Activated naive CD4-positive, alpha-beta T cell treated with anti-CD3 and anti-CD28 coated beads, Interleukin-2, amount 50 U/mL, for 72 hours (primary cell): ENCODE results near the gene CRY1. TPM values are rescaled to one million over a fixed set of nuclear protein-coding genes. Genes with fewer than 3 reads are reported as not detected.

Source experiments
- ATAC-seq, 2 donors: fragments of 150-1000 bp; cut with Tn5 transposase; 2 replicates each; pipeline ENCODE4 v1.10.0; 2021; ENCODE audit warnings: mild to moderate bottlenecking in 2 of 2, moderate library complexity in 2 of 2
- DNase-seq, 2 donors: peaks; one replicate each; pipeline ENCODE4 v3.0.0; 2021 to 2022; ENCODE audit warnings: low spot score in 2 of 2
- H3K27ac Mint-ChIP-seq, 2 donors: one replicate each; pipeline ENCODE4 v1.8.0; 2022; ENCODE audit warnings: mild to moderate bottlenecking in 2 of 2, mixed read lengths in 2 of 2
- H3K36me3 Mint-ChIP-seq, 2 donors: one replicate each; pipeline ENCODE4 v1.8.0; 2022; ENCODE audit warnings: mixed read lengths in 2 of 2
- H3K9me3 Mint-ChIP-seq, 2 donors: one replicate each; pipeline ENCODE4 v1.8.0; 2022; ENCODE audit warnings: mixed read lengths in 2 of 2
- total RNA-seq, 2 donors: library from RNA; stranded (reverse); gene quantifications; one replicate each; pipeline ENCODE4 v1.2.3, GENCODE V29; 2022

The CRY1 gene
- total RNA-seq, 2 donors from 2014 or later: 12.6 to 32.8 TPM

DNA sequence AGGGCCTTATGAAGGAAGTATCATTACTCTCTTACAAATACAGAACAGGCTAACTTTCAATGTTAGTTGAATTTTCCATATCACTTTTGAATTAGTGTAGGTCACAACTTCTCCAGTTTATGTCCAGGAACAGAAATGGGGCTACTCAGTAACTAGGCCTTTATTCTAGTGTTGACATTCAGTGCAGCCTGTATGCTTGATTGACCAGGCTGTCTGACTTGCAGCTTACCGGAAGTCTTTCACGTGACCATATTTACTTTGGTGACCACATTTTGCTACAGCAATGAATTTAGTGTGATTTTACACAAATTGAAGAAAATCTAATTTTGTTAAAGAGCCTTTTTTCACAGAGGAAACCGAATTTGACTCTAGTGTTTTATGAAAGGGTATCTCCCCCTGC is 118.8 kb downstream of the CRY1 start:
- Mint-ChIP-seq H3K27ac (peak overlapping the region in 1 of 2 donors; percentile 23), H3K9me3 (no peaks in the 10 kb centered on the region), H3K36me3 (peaks cover 16 to 21% of the 10 kb centered on the region in 2 donors)
- DNase-seq: no peak
- ATAC-seq: no peak

- peaks cover 16 to 22% of the 10 kb centered on the region in 2 donors for H3K36me3 Mint-ChIP-seq
- DNase-seq: no peak
These were observed 119.8 kb downstream of the CRY1 start for GRCh38 chr12:106973545-106973944.

GRCh38 chr12:106971065-106971464 is 122.3 kb downstream of the CRY1 start:
- H3K9me3 Mint-ChIP-seq: no peaks in the 10 kb centered on the region
- ATAC-seq (no peak), DNase-seq (no peak)
- H3K36me3 Mint-ChIP-seq: peaks cover 23 to 34% of the 10 kb centered on the region in 2 donors
- peak overlapping the region in 1 of 2 donors; percentile 53 for H3K27ac Mint-ChIP-seq

More at GRCh38 chr12:106973545-106973944, 119.8 kb downstream of the CRY1 start:
- ATAC-seq: no peak
- no peaks in the 10 kb centered on the region for H3K9me3 Mint-ChIP-seq
- H3K27ac Mint-ChIP-seq: no peak overlapping the region

DNA sequence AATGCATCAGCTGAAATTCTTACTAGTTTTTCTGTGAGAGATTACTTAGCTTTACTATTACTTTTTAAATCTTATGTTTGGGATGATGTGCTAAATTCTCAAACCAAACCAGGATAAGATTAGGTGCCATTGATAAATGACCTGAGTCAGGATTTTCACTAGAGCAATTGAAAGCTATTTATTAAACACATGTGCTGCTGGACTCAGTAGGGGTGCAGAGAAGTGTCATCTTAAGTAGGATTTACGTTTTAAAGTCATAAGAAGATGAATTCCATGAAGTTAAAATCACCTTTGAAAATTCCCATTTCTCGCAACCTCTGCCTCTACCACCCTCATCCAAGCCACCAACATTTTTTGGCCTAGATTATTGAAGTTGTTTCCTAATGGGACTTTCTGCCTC is 128.8 kb downstream of the CRY1 start:
- Mint-ChIP-seq H3K9me3 (no peaks in the 10 kb centered on the region), H3K27ac (no peak overlapping the region), H3K36me3 (peaks cover 7 to 34% of the 10 kb centered on the region in 2 donors)
- DNase-seq (no peak), ATAC-seq (no peak)

DNA sequence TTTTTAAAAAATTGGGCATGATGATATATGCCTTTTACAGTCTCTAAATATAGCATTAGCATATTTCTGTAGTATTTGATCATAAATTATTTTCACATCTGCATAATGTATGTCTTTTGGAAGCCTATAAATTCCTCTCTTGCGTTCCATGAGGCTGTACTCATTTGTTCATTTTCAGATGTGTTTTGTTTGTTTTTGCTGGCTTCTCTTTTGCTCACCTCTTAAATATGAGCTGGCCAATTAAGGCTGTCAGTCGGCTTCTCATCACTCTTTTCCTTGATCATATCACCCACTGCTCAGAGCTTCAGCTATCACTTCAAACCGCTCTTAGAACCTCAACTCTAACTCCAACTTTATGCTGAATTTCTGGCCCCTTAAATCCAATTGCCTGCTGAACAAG is 131.1 kb downstream of the CRY1 start:
- DNase-seq (no peak), ATAC-seq (no peak)
- Mint-ChIP-seq H3K9me3 (no peaks in the 10 kb centered on the region), H3K36me3 (peaks cover 0 to 32% of the 10 kb centered on the region in 2 donors), H3K27ac (no peak overlapping the region)

GRCh38 chr12:106960443-106960842 is 132.9 kb downstream of the CRY1 start:
- H3K27ac Mint-ChIP-seq: peak overlapping the region in 1 of 2 donors; percentile 31
- no peaks in the 10 kb centered on the region for H3K9me3 Mint-ChIP-seq
- peaks cover 11 to 33% of the 10 kb centered on the region in 2 donors for H3K36me3 Mint-ChIP-seq
- DNase-seq: no peak
- no peak for ATAC-seq

DNA sequence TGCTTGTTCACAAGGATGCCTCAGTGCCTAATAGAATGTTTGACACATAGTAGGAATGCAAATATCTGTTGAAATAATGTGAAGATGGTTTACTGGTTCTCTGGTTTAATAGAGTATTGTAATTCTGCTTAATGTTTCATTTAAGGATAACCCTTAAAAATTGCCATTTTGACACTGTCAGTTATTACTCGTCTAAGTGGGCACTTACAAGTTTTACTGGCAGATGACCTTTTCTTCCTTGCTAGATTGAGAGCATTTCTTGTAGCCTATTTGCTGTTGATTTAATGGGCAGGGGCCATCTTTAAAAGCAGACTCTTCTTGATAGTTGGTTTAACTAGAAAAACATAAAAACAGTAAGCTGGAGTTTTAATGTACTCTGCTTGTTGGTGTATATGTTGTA is 135.8 kb downstream of the CRY1 start:
- DNase-seq (no peak), ATAC-seq (no peak)
- peaks cover 11 to 23% of the 10 kb centered on the region in 2 donors for H3K36me3 Mint-ChIP-seq
- H3K9me3 Mint-ChIP-seq: no peaks in the 10 kb centered on the region
- H3K27ac Mint-ChIP-seq: peak overlapping the region in 1 of 2 donors; percentile 95

- DNase-seq (peak in 1 of 2 donors; percentile 54), ATAC-seq (peak; percentile 62)
- Mint-ChIP-seq H3K27ac (peak overlapping the region; percentile 95 to 98), H3K36me3 (peaks cover 11 to 18% of the 10 kb centered on the region in 2 donors), H3K9me3 (no peaks in the 10 kb centered on the region)
These were observed 137.2 kb downstream of the CRY1 start for GRCh38 chr12:106956048-106956578.

DNA sequence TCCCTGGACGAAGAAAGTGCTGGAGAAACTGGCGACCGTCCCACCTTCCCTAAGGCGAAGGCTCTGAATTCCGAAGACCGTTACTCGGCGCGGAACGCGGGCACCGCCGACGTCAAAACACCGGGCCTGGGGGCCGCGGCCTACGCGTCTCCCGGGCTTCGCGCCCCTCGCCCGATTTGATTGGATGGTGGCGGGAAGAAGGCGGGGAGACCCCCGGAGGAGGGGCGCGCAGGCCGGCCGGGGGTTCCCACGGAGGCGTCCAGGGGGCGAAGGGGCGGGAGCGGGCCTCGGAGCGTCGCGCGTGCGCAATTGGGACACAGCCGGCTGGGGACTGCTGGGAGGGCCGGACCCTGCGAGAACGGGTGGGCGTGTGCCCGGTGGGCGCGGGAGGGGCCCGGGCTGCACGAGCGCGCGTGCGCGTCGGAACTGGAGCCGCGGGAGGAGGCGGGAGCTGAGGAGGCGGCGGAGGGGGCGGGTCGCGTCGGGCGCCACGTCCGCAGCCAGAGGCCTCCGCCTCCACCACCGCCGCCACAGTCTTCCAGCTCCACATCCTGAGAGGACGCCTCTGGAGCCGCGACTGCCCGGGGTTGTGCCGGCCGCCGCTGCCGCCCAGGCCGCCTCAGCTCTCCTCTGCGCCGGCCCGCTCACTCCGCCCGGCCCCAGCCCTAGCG is 137.8 kb downstream of the CRY1 start, which contains the start of gene TMEM263:
Gene TMEM263, plus strand, starts transcription at position 531 of the 671 bp plus-strand sequence. CDS start 11,210 bp downstream, outside the sequence.
- Mint-ChIP-seq H3K9me3 (no peaks in the 10 kb centered on the region), H3K27ac (peak within 1 kb of the TSS; percentile 95 to 98), H3K36me3 (peaks cover 11 to 18% of the 10 kb centered on the region in 2 donors)
- ATAC-seq (peak; percentile 78 to 85), DNase-seq (peak; percentile 89 to 91)

DNA sequence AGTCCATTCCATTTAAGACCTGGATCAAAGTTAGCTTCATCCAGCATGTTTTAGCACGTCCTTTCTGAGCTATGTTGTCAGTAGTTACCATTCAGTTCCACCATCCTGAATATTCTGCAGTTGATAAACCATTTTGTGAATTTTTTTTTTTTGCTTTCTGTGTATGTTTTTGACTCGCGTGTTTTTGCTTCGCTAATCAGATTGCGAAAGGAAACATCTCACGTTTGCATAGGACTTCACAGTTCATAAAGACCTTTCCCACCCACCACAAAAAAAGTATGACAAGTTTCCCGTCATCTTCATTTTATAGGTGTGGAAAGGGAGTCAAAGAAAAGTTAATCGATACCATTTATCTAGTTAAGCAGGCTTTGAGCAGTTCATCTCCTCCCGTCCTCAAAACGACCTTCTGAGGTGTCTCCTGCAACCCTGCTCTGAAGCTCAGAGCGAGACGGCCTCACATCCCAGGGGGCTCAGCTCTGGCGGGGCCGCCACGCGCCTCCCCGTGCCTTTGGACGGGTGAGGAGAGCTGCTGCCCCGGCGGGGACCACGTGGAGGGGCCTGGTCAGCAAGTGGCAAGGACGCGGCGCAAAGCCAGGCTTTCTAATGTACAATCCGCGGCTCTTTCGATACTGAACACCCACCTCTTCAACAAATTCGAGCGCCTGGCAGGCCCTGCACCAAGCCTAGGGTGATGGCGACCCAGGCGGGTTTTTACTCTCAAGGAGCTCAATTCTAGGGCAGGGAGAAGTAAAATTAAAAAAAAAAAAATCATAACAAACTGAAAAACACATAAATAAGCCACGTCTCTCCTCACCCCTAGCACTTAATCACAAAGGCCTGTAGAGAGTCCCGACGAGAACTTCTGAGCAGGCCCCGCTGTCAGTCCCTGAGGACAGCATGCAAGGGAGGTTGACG is 138.6 kb downstream of the CRY1 start:
- DNase-seq (no peak), ATAC-seq (no peak)
- H3K9me3 Mint-ChIP-seq: peaks cover 0 to 4% of the 10 kb centered on the region in 2 donors
- peaks cover 11 to 23% of the 10 kb centered on the region in 2 donors for H3K36me3 Mint-ChIP-seq
- peak overlapping the region; percentile 85 to 93 for H3K27ac Mint-ChIP-seq

DNA sequence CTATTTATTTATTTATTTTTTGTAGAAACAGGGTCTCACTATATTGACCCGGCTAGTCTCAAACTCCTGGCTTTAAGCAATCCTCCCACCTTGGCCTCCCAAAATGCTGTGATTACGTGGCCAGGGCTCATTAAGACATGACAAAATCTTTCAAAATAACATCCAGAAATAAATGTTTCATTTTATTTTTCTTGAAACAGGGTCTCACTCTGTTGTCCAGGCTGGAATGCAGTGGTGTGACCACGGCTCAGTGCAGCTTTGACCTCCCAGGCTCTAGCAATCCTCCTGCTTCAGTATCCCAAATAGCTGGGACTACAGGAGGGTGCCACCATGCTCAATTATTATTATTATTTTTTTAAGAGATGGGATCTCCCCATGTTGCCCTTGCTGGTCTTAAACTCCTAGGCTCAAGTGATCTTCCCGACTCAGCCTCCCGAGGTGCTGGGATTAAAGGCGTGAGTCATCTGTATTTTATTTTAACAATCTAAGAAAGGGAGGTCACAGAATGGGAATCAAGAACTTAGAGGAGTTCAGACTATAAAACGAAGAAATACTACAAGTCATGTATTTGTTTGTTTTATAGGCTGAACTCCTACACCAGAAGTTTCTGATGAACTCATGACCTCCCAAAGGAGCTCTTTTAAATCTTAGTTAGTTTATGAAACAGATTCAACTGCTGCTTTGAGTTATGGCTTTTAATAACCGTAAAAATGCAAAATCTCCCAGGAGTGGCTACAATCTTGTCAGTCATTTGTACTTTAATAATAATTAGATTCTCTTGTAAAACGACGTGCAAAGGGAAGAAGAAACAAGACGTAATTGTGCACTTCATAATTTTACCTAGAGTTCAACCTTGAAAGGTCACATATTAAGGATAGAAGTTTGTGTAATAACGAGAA is 139.7 kb downstream of the CRY1 start:
- peaks cover 4 to 14% of the 10 kb centered on the region in 2 donors for H3K9me3 Mint-ChIP-seq
- H3K36me3 Mint-ChIP-seq: peaks cover 15 to 28% of the 10 kb centered on the region in 2 donors
- H3K27ac Mint-ChIP-seq: no peak overlapping the region
- DNase-seq (no peak), ATAC-seq (no peak)

GRCh38 chr12:106950591-106950990 is 142.8 kb downstream of the CRY1 start:
- no peak overlapping the region for H3K27ac Mint-ChIP-seq
- no peak for DNase-seq

GRCh38 chr12:106947461-106947860 is 145.9 kb downstream of the CRY1 start:
- peaks cover 4 to 25% of the 10 kb centered on the region in 2 donors for H3K9me3 Mint-ChIP-seq
- ATAC-seq (no peak), DNase-seq (no peak)
- no peak overlapping the region for H3K27ac Mint-ChIP-seq
- peaks cover 4 to 25% of the 10 kb centered on the region in 2 donors for H3K36me3 Mint-ChIP-seq

More at GRCh38 chr12:106950591-106950990, 142.8 kb downstream of the CRY1 start:
- Mint-ChIP-seq H3K36me3 (peaks cover 4 to 19% of the 10 kb centered on the region in 2 donors), H3K9me3 (peaks cover 4 to 25% of the 10 kb centered on the region in 2 donors)
- no peak for ATAC-seq

- peaks cover 4 to 25% of the 10 kb centered on the region in 2 donors for H3K36me3 Mint-ChIP-seq
- ATAC-seq (no peak), DNase-seq (no peak)
- peaks cover 4 to 25% of the 10 kb centered on the region in 2 donors for H3K9me3 Mint-ChIP-seq
- no peak overlapping the region for H3K27ac Mint-ChIP-seq
These were observed 148.0 kb downstream of the CRY1 start for GRCh38 chr12:106945261-106945851.

DNA sequence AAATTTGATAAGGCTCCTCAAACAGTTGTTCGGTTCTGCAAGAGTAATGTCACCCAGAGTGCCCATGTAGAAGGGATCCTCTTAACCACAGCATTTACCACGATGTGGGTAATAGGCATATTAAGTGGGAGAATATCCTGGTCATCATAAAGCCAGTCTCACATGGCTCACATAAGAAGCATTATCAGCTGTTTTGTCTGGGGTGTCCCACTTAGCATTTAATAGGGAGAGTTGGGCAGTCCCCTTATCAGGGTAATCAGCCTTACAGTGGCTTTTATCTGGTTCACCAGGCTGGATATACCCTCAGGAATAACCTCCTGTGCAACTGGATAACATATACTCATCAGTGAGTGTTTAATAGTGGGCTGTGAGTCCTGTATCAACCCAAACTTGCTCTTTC is 150.6 kb downstream of the CRY1 start:
- no peak overlapping the region for H3K27ac Mint-ChIP-seq
- ATAC-seq: no peak
- no peak for DNase-seq
- peaks cover 0 to 4% of the 10 kb centered on the region in 2 donors for H3K9me3 Mint-ChIP-seq
- peaks cover 0 to 5% of the 10 kb centered on the region in 2 donors for H3K36me3 Mint-ChIP-seq
